ENCODE measurements around the gene SLC38A7. TPM values are rescaled to one million over a fixed set of nuclear protein-coding genes. Genes with fewer than 3 reads are reported as not detected.

Gene SLC38A7
- total and polyA plus RNA-seq, 2 of the 13 experiments (the other 11 are each of a cell fraction or from before 2014, with no cell fraction given), result 13.2 to 14.1 TPM

DNA sequence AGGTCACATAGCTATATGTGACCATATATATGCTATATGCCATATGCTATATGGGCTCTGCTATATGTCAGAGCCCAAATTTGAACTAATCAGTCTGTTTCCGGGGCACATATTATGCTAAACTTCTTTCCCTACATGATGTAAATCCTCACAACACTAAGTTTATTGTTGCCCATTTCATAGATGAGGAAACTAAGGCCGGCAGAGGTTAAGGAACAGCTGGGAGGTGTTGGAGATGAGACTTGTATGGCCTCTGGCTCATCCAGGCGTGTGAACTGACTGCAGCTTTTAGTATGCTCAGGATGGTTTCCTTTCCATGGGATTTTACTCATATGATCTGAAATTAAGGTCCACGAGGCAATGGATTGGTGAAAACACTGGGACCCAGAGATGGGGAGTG is 37.5 kb downstream of the SLC38A7 start:
- H3K4me3 ChIP-seq (replicated peaks in 1 of 3; ENCODE audit: insufficient read depth in 1 of 3, low read depth in 2 of 3, low read length in 3 of 3), result no peak overlapping the region
- ATAC-seq (no peak), DNase-seq (ENCODE audit: low spot score) (no peak), FAIRE-seq (no peak)
- WGBS (ENCODE audit: low lambda C conversion rate), result 26% methylated on average over 4 of the region's 4 CpGs
- H3K27me3 ChIP-seq (ENCODE audit: control insufficient read depth in 1 of 2, insufficient read depth in 2 of 2, low read length in 2 of 2), result no peaks in the 10 kb centered on the region
- H3K27ac ChIP-seq (ENCODE audit: extremely low read length, insufficient read depth, low read length), result no peak overlapping the region
- H3K9me3 ChIP-seq (ENCODE audit: low read length), result no peaks in the 10 kb centered on the region
- BruUV-seq (replicated peaks), result no TSS peak
- no peaks in the 10 kb centered on the region for H3K79me2 ChIP-seq (ENCODE audit: insufficient read depth, low read length)
- H3K4me1 ChIP-seq (ENCODE audit: insufficient read depth, low read length), result peaks cover 35% of the 10 kb centered on the region
- no peaks in the 10 kb centered on the region for H3K36me3 ChIP-seq (replicated peaks in 1 of 2; ENCODE audit: control insufficient read depth in 1 of 2, insufficient read depth in 2 of 2, low read length in 2 of 2)
- ChIA-PET CTCF (ENCODE audit: low intra/inter-chr PET ratio, low total read pairs) (no interaction called here), POLR2A (interaction anchor here (1.6 kb wide), 1 partner anchor 13 kb away, joined by 4 read pairs; no protein-coding TSS in a partner anchor)
- no peak overlapping the region for H3K9ac ChIP-seq (ENCODE audit: insufficient read depth, low read depth, low read length)
- H4K20me1 ChIP-seq (ENCODE audit: insufficient read depth, low read length), result no peaks in the 10 kb centered on the region
- intact Hi-C loops (cut with micrococcal nuclease; ENCODE audit: unreplicated experiment) (no loop called here), in situ Hi-C loops (cut with HindIII; ENCODE audit: extremely low pct_ligation_motif_present, low pct_unique_long_range_greater_than_20kb) (no loop called here)
- H3K4me2 ChIP-seq (ENCODE audit: low read depth, low read length), result no peak overlapping the region
- no peak overlapping the region for H2AFZ ChIP-seq (ENCODE audit: low read length)
- TF ChIP-seq ZNF629 (CRISPR knock-in tag; conservative IDR thresholded peaks at IDR 0.05) (peak; percentile 91), ZMYM3 (CRISPR knock-in tag; IDR thresholded peaks at IDR 0.05) (peak; percentile 75), ZNF468 (CRISPR knock-in tag; IDR thresholded peaks at IDR 0.05) (no peak)

DNA sequence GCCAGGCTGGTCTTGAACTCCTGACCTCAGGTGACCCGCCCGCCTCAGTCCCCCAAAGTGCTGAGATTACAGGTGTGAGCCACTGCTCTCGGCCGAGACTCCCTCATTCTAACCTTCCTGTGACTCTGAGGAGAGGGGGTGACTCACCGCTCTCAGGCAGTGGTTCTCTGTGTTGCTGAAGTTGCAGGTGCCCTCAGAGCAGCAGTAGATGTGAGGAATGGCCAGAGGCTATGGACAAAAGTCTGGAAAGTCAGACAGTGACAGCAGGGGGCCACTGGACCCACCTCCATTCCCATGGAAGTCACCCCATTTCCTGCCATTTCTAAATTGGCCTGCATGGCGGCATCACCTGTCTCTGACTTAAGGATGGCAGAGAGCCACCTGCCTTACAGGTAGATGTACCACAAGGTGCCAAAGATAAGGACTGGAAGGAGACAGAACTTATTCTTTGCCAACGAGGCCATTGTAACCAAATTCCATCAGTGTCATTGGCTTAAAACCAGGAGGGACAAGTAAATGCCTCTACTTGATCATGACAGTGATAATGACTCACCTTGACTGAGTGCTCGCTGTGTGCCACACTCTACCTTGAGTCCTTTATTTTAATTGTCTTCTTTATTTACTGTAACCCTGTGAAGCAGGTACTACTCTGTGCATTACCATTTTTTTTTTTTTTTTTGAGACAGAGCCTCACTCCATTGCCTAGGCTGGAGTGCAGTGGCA is 39.6 kb downstream of the SLC38A7 start:
- intact Hi-C loops (cut with micrococcal nuclease; ENCODE audit: unreplicated experiment) (no loop called here), in situ Hi-C loops (cut with HindIII; ENCODE audit: extremely low pct_ligation_motif_present, low pct_unique_long_range_greater_than_20kb) (no loop called here)
- 33% methylated on average over 7 of the region's 8 CpGs for WGBS (ENCODE audit: low lambda C conversion rate)
- Histone ChIP-seq H3K27me3 (ENCODE audit: control insufficient read depth in 1 of 2, insufficient read depth in 2 of 2, low read length in 2 of 2) (no peaks in the 10 kb centered on the region; a peak in 1 of 5 replicates), H3K36me3 (replicated peaks in 1 of 2; ENCODE audit: control insufficient read depth in 1 of 2, insufficient read depth in 2 of 2, low read length in 2 of 2) (no peaks in the 10 kb centered on the region), H3K9me3 (ENCODE audit: low read length) (no peaks in the 10 kb centered on the region), H4K20me1 (ENCODE audit: insufficient read depth, low read length) (no peaks in the 10 kb centered on the region), H2AFZ (ENCODE audit: low read length) (no peak overlapping the region), H3K79me2 (ENCODE audit: insufficient read depth, low read length) (no peaks in the 10 kb centered on the region), H3K27ac (ENCODE audit: extremely low read length, insufficient read depth, low read length) (no peak overlapping the region), H3K4me2 (ENCODE audit: low read depth, low read length) (no peak overlapping the region), H3K4me1 (ENCODE audit: insufficient read depth, low read length) (peaks cover 21% of the 10 kb centered on the region), H3K9ac (ENCODE audit: insufficient read depth, low read depth, low read length) (no peak overlapping the region), H3K4me3 (replicated peaks in 1 of 3; ENCODE audit: insufficient read depth in 1 of 3, low read depth in 2 of 3, low read length in 3 of 3) (no peak overlapping the region)
- ChIA-PET CTCF (ENCODE audit: low intra/inter-chr PET ratio, low total read pairs) (no interaction called here), POLR2A (interaction anchor here (0.7 kb wide), 1 partner anchor 37 kb away, joined by 3 read pairs; no protein-coding TSS in a partner anchor)
- ATAC-seq, result peak; percentile 17; the same call in 2 of the 3 replicates
- no TSS peak for BruUV-seq (replicated peaks)
- DNase-seq (ENCODE audit: low spot score), result no peak
- FAIRE-seq, result no peak
- TF ChIP-seq FOSL2 (CRISPR knock-in tag; IDR thresholded peaks at IDR 0.05) (0 out of 2 replicates have a peak, but pooled peaks have one; percentile 25), CBX1 (IDR thresholded peaks at IDR 0.05; ENCODE audit: low read depth) (no peak)

All from HepG2 (cell line).